Ecto neural progenitor cell (in vitro differentiated cells): ENCODE data around the gene IL11.
A peak's percentile ranks its signal among the peaks of the same experiment; 100 is the strongest.

ENCODE experiments used
- DNase-seq: peaks from one replicate; pipeline ENCODE4 v3.0.0-alpha.2; 2018; ENCODE audit warnings: low spot score

The IL11 gene

DNA sequence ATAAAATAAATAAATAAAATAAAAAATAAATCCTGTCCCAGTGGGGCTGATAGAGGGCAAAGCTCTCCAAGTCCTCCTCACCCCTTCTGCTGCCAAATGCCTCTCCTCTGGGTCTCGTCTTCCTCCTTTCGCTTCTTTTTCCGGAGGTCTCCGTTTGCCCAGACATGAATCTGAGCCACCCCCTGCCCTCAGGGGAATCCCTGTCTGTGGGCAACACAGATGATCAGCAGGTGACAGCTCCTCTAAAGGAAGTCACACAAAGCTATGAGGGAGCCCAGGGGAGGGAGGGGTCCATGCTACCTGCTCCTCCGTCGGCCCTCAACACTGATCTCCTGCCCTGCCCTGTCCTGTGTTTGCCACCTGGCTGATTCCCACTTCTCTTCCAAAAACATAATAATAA, 45.6 kb downstream of the IL11 start:
- no peak for DNase-seq

DNA sequence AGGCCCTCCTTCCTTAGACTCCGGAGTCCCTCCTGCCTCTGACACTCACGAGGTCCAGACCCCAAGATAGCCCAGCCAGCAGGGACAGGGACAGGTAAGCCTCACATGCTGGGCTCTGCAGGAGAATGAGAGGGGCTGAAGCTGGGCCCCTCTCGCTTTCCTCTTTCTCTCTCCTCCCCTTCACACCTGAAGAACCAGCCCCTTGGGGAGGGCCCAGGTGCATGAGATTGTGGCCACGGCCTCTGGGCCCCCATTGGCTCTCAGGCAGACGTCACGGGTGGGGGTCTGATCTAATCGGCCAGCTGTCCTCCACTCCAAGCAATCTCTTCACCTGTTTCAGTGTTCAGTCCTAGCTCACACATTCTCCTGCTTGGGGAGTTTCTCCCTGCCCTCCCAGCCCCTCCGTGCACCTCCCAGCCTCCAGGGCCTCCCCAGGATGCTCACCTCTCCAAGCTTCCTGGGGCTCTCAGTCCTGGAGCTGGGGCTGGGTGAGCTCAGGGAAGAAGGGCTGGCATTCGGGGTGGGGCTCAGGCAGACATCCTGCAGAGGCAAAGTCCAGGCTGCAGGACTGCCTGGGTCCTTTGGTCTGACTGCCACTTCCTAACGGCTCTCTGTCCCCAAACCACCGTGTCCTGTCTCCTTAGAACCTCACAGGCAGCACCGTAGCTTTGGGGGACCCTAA, 47.9 kb downstream of the IL11 start:
- no peak for DNase-seq

DNA sequence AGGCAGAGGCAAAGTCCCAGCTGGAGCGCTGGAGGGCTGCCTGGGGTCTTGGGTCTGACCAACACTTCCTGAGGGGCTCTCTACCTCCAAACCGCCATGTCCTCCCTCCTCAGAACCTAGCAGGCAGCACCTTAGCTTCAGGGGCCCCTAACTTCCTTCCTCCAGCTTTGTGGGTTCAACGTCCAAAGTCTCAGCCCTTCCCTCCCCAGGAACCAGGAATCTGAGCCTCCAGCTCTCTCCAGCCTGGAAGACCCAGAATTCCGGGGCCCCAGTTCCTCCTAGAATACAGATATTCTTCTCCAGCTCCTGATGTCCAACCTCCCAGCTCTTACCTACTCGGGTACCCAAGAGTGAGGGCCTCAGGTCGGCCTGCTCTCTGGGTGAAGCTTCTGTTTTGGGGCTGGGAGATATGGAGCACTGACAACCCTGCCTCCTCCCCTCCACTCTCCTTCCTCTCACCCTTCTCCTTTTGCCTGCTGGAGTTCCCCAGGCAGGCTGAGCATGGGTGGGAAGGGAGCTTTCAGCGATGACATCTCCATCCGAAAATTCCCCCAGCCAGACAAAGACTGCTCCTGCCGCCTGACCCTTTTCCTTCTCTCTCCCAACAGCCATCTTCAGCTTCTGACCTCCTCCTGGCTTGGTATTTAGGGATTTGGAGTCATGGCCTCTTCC, 48.7 kb downstream of the IL11 start:
- DNase-seq: no peak

DNA sequence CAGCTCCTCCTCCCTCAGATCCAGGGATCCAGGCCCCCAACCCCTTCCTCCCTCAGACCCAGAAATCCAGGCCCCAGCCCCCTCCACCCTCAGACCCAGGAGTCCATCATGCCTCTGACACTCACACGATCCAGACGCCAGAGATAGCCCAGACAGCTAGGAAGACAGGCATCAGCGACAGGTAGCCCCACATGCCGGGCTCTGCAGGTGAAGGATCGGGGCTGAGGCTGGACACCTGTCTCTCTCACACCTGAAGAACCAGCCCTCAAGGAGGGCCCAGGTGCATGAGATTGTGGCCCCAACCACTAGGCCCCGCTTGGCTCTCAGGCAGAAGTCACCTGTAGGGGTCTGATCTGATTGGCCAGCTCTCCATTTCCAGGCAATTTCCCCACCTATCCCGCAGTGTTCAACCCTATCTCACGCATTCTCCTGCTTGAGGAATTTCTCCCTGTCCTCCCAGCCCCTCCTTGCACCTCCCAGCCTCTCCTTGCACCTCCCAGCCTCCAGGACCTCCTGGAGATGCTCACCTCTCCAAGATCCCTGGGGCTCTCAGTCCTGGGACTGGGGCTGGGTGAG, 49.3 kb downstream of the IL11 start:
- DNase-seq: no peak

DNA sequence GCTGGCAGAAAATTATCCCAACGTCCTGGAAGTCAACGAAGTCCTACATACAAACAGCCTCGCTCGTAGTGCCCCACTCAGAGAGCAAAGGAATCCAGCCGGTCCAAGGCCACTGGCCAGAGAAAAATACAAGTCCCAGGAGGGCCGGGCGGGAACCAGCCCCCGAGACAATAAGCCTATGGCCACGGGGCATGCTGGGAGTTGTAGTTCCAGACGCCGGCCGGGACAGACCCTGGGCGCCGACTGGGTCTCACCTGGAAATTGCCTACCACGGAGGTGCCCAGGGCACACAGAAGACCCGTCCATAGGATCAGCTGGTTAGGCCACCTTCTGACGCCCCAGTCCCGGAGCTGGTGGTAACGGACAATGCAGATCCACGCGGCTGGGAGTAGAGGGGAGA, 50.5 kb downstream of the IL11 start:
- DNase-seq: peak; percentile 88

DNA sequence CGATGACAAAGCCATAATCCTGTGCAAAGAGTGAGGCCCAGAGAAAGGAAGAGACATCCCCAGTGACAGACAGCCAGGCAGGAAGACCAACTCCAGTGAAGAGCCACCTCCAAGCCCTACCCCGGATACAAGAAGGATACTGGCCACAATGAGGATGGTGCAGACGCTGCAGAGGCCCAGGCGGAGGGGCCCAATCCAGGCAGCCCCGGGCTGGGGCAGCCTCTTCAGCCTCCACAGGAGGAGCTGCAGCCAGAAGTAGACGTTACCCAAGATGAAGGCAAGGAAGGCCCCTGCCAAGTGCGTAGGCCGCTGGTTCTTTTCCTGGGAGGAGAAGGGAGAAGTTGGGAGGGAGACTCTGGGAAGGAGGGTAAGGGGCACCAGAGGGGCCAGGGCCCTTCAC, 53.6 kb downstream of the IL11 start:
- no peak for DNase-seq

DNA sequence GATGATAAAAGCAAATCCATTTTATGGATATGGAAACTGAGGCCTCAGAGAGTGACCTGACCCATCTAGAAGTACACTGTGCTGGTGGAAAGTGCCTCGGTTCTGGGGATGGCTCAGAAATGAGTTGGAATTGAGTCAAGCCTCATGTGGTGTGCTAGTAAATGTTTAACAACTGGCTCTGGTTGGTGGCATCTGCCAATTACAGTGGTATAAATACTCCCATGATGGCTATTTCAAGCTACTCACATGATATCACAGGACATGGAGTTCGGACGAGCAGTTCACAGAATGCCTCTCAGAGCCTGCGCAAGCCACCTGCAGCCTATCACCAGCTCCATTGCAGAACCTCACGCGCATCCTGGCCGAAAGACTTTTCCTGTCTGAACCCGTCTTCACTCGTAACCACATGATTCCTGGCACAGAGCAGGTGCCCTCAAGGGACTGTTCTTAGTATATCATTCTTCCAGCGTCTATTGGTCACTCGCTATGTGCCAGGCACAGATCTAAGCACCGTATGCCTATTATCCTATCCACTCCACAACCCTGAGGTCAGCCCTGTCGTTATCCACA, 54.2 kb downstream of the IL11 start:
- no peak for DNase-seq

DNA sequence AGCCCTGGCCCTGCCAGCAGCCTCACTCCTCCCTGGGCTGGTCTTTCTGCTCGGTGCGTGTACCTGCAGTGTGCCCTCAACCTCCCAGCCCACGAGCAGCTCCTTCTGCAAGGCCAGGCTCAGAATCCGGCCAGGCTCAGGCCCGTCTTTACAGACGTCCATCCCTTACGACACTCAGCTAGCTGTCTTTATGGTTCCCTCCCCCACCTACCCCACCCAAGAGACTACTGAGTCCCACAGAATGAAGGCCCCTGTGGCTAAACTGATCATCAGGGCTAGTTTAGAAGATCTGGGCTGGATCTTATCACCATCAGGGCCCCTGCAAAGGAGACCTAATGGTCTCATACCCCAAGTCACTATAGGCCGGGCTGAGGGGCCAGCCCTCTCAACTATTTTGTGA, 55.9 kb downstream of the IL11 start:
- no peak for DNase-seq
